HepG2 (cell line): ENCODE data around the gene HCRTR1. TPM values are rescaled to one million over a fixed set of nuclear protein-coding genes. Genes with fewer than 3 reads are reported as not detected.

ENCODE experiments used
- EP300 ChIP-seq, 3 experiments: sonication (generic) in 1 of 3; formaldehyde crosslinking in 1 of 3; IDR thresholded peaks; 2 replicates each; pipeline versions ENCODE4 v1.5.1 to v1.6.1; 2011 to 2020; ENCODE audit warnings: low read depth in 2 of 3, low read length in 2 of 3, borderline replicate concordance in 1 of 3, improper control_type of control experiment in 1 of 3, mild to moderate bottlenecking in 1 of 3, missing genetic modification reagents in 1 of 3, moderate library complexity in 1 of 3
- HMG20A ChIP-seq: IDR thresholded peaks from 2 replicates; pipeline ENCODE4 v1.6.1; 2016; ENCODE audit warnings: borderline replicate concordance
- JUN ChIP-seq: sonication (generic); formaldehyde crosslinking; IDR thresholded peaks from 2 replicates; pipeline ENCODE4 v1.4.0; 2020; ENCODE audit warnings: mild to moderate bottlenecking, missing genetic modification reagents
- KAT7 ChIP-seq: IDR thresholded peaks from 2 replicates; pipeline ENCODE4 v1.6.1; 2018; ENCODE audit warnings: borderline replicate concordance, missing compliant biosample characterization
- NONO ChIP-seq, 2 experiments: fragments of 450-650 bp in 1 of 2; sonication (generic) in 1 of 2; formaldehyde crosslinking in 1 of 2; IDR thresholded peaks in 1 of 2; conservative IDR thresholded peaks in 1 of 2; 2 replicates each; pipeline versions ENCODE4 v1.6.1 to v1.8.0; 2017 to 2022; ENCODE audit warnings: mild to moderate bottlenecking in 1 of 2, missing genetic modification reagents in 1 of 2, moderate library complexity in 1 of 2
- RARG ChIP-seq: sonication (generic); formaldehyde crosslinking; IDR thresholded peaks from 2 replicates; pipeline ENCODE4 v1.4.0; 2020; ENCODE audit warnings: low read depth, mild to moderate bottlenecking, missing genetic modification reagents
- REPIN1 ChIP-seq: sonication (generic); formaldehyde crosslinking; IDR thresholded peaks from 2 replicates; pipeline ENCODE4 v1.8.0; 2022; ENCODE audit warnings: missing genetic modification reagents, low read depth, mild to moderate bottlenecking, borderline replicate concordance
- SIN3A ChIP-seq: IDR thresholded peaks from 2 replicates; pipeline ENCODE4 v1.6.1; 2011; ENCODE audit warnings: low read depth, mild to moderate bottlenecking, control low read depth, low read length, borderline replicate concordance
- SMAD9 ChIP-seq: sonication (generic); formaldehyde crosslinking; IDR thresholded peaks from 2 replicates; pipeline ENCODE4 v1.5.1; 2020; ENCODE audit warnings: mild to moderate bottlenecking, missing genetic modification reagents
- SMYD3 ChIP-seq: sonication (generic); formaldehyde crosslinking; IDR thresholded peaks from 2 replicates; pipeline ENCODE4 v1.8.1; 2023; ENCODE audit warnings: mild to moderate bottlenecking, missing genetic modification reagents
- SRF ChIP-seq: IDR thresholded peaks from 2 replicates; pipeline ENCODE4 v1.6.1; 2011; ENCODE audit warnings: mild to moderate bottlenecking, low read depth, low read length, moderate library complexity
- STAG1 ChIP-seq: sonication (generic); formaldehyde crosslinking; IDR thresholded peaks from 2 replicates; pipeline ENCODE4 v1.4.0; 2020; ENCODE audit warnings: missing genetic modification reagents
- ZBTB20 ChIP-seq: sonication (generic); formaldehyde crosslinking; IDR thresholded peaks from 2 replicates; pipeline ENCODE4 v1.8.1; 2023; ENCODE audit warnings: missing genetic modification reagents, low read depth, mild to moderate bottlenecking, borderline replicate concordance
- ZNF124 ChIP-seq: sonication (generic); formaldehyde crosslinking; IDR thresholded peaks from 2 replicates; pipeline ENCODE4 v1.4.0; 2020; ENCODE audit warnings: missing genetic modification reagents
- ZNF292 ChIP-seq: sonication (generic); formaldehyde crosslinking; IDR thresholded peaks from 2 replicates; pipeline ENCODE4 v1.8.1; 2022; ENCODE audit warnings: mild to moderate bottlenecking, low read depth, missing genetic modification reagents, borderline replicate concordance
- ZNF367 ChIP-seq: sonication (generic); formaldehyde crosslinking; IDR thresholded peaks from 2 replicates; pipeline ENCODE4 v1.4.0; 2020; ENCODE audit warnings: missing genetic modification reagents, borderline replicate concordance
- polyA plus RNA-seq, 8 experiments: library from polyadenylated mRNA; depleted of rRNA in 3 of 8; stranded (reverse) in 7 of 8; unstranded in 1 of 8; fragments of >200 nt; fragmentation: Illumina TruSeq in 4 of 8; extraction: Trizol in 4 of 8; gene quantifications; 2 replicates each; pipeline versions ENCODE4 v1.2.1 to v1.2.3, GENCODE V29; 2011 to 2016; ENCODE audit warnings: low read depth in 4 of 8, missing spikeins in 1 of 8, mixed read lengths in 1 of 8; ENCODE audit not compliant: insufficient read depth in 1 of 8
- total RNA-seq, 5 experiments: library from RNA; depleted of rRNA; stranded (reverse); fragments of >200 nt; fragmentation: Illumina TruSeq; extraction: Trizol; gene quantifications; 2 replicates each; pipeline ENCODE4 v1.2.3, GENCODE V29; 2016; ENCODE audit warnings: low read depth in 1 of 5
- TF ChIP-seq, protein P1 (sequence below): sonication (generic); formaldehyde crosslinking; conservative IDR thresholded peaks from 2 replicates; pipeline ENCODE4 v1.4.0; 2020; ENCODE audit warnings: mild to moderate bottlenecking, missing genetic modification reagents, moderate library complexity
- TF ChIP-seq, protein P2 (sequence below): sonication (generic); formaldehyde crosslinking; IDR thresholded peaks from 2 replicates; pipeline ENCODE4 v1.5.0; 2020; ENCODE audit warnings: mild to moderate bottlenecking, missing genetic modification reagents, moderate library complexity
- TF ChIP-seq, protein P3 (sequence below): IDR thresholded peaks from 2 replicates; pipeline ENCODE4 v1.4.0; 2020; ENCODE audit warnings: mild to moderate bottlenecking, missing genetic modification reagents

The HCRTR1 gene
- total and polyA plus RNA-seq, 2 of the 13 experiments (the other 11 are each of a cell fraction or from before 2014, with no cell fraction given) = not detected

DNA sequence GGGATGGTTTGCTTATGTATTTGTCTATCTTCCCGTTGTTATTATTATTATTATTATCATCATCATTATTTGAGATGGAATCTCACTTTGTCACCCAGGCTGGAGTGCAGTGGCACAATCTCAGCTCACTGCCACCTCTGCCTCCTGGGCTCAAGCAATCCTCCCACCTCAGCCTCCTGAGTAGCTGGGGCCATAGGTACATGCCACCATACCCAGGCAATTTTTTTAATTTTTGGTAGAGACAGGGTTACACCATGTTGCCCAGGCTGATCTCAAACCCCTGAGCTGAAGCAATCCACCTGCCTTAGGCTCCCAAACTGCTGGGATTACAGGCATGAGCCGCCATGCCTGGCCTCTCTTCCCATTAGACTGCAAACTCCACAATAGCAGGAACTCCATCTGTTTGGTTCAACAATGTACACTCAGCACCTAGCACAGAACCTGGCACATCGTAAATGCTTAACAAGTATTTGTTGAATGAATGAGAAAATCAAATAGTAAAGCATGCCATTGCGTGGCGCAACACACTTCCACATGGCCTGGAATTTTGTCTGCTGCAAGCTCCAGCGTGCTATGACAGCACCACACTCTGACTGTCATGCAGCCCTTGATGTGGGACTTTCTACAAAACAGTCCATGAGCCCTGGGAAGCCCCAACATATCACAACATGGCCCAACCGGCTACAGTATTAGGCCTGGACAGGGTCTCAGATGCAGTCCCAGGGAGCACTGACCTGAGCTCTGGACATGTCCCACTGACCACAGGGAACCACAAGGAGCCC, 45.0 kb upstream of the HCRTR1 start (continued):
- TF ChIP-seq, protein P1, sequence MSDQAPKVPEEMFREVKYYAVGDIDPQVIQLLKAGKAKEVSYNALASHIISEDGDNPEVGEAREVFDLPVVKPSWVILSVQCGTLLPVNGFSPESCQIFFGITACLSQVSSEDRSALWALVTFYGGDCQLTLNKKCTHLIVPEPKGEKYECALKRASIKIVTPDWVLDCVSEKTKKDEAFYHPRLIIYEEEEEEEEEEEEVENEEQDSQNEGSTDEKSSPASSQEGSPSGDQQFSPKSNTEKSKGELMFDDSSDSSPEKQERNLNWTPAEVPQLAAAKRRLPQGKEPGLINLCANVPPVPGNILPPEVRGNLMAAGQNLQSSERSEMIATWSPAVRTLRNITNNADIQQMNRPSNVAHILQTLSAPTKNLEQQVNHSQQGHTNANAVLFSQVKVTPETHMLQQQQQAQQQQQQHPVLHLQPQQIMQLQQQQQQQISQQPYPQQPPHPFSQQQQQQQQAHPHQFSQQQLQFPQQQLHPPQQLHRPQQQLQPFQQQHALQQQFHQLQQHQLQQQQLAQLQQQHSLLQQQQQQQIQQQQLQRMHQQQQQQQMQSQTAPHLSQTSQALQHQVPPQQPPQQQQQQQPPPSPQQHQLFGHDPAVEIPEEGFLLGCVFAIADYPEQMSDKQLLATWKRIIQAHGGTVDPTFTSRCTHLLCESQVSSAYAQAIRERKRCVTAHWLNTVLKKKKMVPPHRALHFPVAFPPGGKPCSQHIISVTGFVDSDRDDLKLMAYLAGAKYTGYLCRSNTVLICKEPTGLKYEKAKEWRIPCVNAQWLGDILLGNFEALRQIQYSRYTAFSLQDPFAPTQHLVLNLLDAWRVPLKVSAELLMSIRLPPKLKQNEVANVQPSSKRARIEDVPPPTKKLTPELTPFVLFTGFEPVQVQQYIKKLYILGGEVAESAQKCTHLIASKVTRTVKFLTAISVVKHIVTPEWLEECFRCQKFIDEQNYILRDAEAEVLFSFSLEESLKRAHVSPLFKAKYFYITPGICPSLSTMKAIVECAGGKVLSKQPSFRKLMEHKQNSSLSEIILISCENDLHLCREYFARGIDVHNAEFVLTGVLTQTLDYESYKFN (CRISPR knock-in tag) = no peak; the same call in 1 of the 2 replicates
- TF ChIP-seq ZNF292 = peak; percentile 38; the same call in 1 of the 2 replicates
- TF ChIP-seq RARG (CRISPR knock-in tag) = no peak
- TF ChIP-seq ZBTB20 (CRISPR knock-in tag) = peak; percentile 71; the same call in 1 of the 2 replicates
- TF ChIP-seq STAG1 (CRISPR knock-in tag) = peak; percentile 15; the same call in 1 of the 2 replicates
- TF ChIP-seq ZNF124 = no peak
- 0 out of 4 replicates have a peak, but pooled peaks of 1 of the 2 experiments have one; percentile 21 for TF ChIP-seq EP300 (IDR thresholded peaks at IDR 0.05; ENCODE audit: low read depth in 2 of 2, low read length in 2 of 2)
- no peak for TF ChIP-seq EP300 (CRISPR knock-in tag; IDR thresholded peaks at IDR 0.05; ENCODE audit: borderline replicate concordance)
- peak; percentile 64; the same call in 1 of the 2 replicates for TF ChIP-seq HMG20A
- TF ChIP-seq SIN3A = 0 out of 2 replicates have a peak, but pooled peaks have one; percentile 29
- TF ChIP-seq NONO (IDR thresholded peaks at IDR 0.05) = no peak
- TF ChIP-seq NONO (CRISPR knock-in tag; conservative IDR thresholded peaks at IDR 0.05) = no peak
- TF ChIP-seq, protein P2, sequence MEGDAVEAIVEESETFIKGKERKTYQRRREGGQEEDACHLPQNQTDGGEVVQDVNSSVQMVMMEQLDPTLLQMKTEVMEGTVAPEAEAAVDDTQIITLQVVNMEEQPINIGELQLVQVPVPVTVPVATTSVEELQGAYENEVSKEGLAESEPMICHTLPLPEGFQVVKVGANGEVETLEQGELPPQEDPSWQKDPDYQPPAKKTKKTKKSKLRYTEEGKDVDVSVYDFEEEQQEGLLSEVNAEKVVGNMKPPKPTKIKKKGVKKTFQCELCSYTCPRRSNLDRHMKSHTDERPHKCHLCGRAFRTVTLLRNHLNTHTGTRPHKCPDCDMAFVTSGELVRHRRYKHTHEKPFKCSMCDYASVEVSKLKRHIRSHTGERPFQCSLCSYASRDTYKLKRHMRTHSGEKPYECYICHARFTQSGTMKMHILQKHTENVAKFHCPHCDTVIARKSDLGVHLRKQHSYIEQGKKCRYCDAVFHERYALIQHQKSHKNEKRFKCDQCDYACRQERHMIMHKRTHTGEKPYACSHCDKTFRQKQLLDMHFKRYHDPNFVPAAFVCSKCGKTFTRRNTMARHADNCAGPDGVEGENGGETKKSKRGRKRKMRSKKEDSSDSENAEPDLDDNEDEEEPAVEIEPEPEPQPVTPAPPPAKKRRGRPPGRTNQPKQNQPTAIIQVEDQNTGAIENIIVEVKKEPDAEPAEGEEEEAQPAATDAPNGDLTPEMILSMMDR = peak; percentile 37; the same call in 1 of the 2 replicates
- no peak for TF ChIP-seq SMAD9 (CRISPR knock-in tag)
- TF ChIP-seq KAT7 = no peak
- TF ChIP-seq, protein P3, sequence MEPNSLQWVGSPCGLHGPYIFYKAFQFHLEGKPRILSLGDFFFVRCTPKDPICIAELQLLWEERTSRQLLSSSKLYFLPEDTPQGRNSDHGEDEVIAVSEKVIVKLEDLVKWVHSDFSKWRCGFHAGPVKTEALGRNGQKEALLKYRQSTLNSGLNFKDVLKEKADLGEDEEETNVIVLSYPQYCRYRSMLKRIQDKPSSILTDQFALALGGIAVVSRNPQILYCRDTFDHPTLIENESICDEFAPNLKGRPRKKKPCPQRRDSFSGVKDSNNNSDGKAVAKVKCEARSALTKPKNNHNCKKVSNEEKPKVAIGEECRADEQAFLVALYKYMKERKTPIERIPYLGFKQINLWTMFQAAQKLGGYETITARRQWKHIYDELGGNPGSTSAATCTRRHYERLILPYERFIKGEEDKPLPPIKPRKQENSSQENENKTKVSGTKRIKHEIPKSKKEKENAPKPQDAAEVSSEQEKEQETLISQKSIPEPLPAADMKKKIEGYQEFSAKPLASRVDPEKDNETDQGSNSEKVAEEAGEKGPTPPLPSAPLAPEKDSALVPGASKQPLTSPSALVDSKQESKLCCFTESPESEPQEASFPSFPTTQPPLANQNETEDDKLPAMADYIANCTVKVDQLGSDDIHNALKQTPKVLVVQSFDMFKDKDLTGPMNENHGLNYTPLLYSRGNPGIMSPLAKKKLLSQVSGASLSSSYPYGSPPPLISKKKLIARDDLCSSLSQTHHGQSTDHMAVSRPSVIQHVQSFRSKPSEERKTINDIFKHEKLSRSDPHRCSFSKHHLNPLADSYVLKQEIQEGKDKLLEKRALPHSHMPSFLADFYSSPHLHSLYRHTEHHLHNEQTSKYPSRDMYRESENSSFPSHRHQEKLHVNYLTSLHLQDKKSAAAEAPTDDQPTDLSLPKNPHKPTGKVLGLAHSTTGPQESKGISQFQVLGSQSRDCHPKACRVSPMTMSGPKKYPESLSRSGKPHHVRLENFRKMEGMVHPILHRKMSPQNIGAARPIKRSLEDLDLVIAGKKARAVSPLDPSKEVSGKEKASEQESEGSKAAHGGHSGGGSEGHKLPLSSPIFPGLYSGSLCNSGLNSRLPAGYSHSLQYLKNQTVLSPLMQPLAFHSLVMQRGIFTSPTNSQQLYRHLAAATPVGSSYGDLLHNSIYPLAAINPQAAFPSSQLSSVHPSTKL (CRISPR knock-in tag) = peak; percentile 83
- no peak for TF ChIP-seq ZNF367 (CRISPR knock-in tag)
- TF ChIP-seq SMYD3 = no peak
- peak; percentile 82; the same call in 1 of the 2 replicates for TF ChIP-seq REPIN1 (CRISPR knock-in tag)
- TF ChIP-seq SRF = no peak
- no peak for TF ChIP-seq JUN
